HG03521 (cell line): Measurements from ENCODE around the gene PRSS35.
A peak's percentile ranks its signal among the peaks of the same experiment; 100 is the strongest.
"Not testable (repeated sequence)": the region's sequence is repeated elsewhere in the genome, so short reads cannot be mapped to it uniquely, and the experiment has no call there.

Experiments used
- ATAC-seq: cut with Tn5 transposase; IDR thresholded peaks from one replicate; pipeline ENCODE4 v1.9.1; 2021; ENCODE audit warnings: mild to moderate bottlenecking, moderate library complexity; ENCODE audit not compliant: unreplicated experiment

Gene PRSS35

DNA sequence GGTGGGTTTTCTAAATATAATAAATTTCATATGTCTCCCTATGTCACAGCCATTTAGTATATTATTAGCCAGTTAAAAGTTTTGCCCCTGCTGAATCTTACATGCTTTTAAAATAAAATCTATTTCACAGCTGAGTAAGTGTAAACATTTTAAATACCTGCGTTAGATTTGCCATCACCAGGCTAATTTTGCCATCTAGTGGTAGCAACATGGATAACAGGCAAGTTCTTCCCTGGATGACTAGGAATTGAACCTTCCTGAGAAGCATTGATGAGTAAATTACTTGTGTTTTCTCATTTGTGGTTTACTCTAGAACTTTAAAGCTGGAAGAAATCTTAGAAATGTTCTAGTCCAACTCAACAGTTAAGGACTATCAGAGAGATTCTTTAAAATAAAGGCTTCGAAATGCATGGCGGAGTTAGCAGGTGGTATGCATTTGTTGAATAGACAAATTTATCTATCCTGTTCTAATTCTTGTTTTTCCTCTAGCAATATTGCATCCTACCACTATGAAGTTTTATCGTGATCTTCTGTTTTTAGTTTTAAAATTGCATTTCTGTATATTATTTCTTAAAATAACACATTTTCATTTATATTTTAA is 2.6 kb downstream of the PRSS35 start:
- ATAC-seq = no peak

GRCh38 chr6:83517500-83517899 is 5.2 kb downstream of the PRSS35 start:
- no peak for ATAC-seq

DNA sequence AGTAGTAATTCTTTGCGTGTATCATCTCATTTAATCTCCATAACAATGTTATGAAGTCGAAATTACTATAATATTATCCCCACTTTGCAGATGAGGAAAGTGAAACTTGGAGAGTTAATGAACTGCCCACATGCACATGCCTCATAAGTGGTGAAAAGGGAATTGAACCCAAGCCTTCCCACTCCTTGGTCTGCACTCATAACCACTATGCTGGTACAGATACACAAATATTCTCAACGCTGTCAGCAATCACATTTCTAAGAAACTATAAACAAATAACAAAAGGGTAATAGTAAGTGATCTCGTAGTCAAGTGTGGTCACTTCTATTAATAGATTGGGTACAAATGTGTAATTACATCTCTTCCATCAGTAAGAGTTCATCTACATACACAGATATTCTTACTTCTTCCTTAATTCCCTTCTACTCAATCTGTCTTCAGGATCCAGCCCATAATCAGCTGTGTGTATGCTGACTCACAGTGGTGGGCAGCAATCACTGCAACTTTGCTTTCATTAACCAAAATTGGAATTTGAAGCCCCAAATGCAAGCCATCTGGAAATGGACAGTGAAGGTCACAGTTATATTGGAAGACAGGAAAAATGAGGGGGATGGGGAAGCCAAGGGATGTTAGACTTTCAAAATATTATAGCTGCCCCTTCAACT is 6.6 kb downstream of the PRSS35 start:
- ATAC-seq = no peak

DNA sequence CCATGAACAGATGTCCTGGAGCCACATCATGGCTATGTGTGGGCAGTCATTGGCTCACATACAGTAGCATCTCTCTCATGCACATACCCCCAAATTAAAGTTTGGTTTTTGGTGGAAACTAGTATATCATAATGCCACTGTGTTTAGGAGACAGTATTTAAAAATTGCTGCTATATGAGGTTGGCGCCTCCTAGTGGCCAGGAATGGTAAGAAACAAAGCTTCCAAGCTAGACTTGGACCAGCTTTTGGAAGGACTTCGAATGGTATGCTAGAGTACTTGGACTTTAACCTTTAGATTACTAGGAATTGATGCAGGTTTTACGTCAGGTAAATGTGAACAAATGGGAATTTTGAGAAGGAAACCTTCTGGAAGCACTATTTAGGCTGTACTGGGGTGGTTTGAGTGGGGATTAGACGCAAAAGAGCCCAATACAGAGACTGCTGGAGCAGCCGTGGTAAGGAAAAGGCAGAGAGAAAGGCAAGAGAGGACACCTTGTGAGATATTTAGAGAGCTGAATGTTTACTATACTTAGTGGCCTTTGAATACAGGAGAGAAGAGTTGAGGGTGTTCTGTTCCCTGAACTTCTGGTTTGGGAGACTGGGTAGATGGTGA is 23.8 kb downstream of the PRSS35 start:
- peak; percentile 51 for ATAC-seq

GRCh38 chr6:83536647-83537589 is 24.6 kb downstream of the PRSS35 start:
- ATAC-seq = no peak

- ATAC-seq = no peak
Measured at GRCh38 chr6:83539678-83540077, 27.3 kb downstream of the PRSS35 start.

GRCh38 chr6:83546636-83547035 is 34.3 kb downstream of the PRSS35 start:
- no peak for ATAC-seq

DNA sequence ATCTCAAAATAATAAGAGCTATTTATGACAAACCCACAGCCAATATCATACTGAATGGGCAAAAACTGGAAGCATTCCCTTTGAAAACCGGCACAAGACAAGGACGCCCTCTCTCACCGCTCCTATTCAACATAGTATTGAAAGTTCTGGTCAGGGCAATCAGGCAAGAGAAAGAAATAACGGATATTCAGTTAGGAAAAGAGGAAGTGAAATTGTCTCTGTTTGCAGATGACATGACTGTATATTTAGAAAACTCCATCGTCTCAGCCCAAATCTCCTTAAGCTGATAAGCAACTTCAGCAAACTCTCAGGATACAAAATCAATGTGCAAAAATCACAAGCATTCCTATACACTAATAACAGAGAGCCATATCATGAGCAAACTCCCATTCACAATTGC is 38.1 kb downstream of the PRSS35 start:
- ATAC-seq = not testable (repeated sequence)

- ATAC-seq = not testable (repeated sequence)
Measured at GRCh38 chr6:83551748-83552147, 39.4 kb downstream of the PRSS35 start.

GRCh38 chr6:83556871-83557270 is 44.5 kb downstream of the PRSS35 start:
- ATAC-seq = no peak

DNA sequence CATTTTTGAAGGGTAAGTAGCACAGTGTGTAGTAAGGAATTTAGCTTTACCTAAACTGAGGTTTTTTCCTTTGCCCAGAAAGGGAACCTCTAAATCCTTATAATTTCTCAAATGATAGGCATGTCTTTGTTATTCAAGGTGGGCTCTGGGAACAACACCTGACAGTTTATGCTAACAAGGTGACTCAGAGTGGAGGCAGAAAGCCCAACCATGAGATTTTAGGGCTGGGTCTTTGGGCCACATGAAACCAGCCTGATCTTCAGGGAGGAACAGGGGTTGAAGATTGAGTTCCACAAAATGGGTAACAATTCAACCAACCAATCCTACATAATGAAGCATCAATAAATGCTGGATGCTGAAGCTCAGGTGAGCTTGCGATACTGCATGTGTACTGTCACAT is 46.6 kb downstream of the PRSS35 start:
- ATAC-seq = no peak

DNA sequence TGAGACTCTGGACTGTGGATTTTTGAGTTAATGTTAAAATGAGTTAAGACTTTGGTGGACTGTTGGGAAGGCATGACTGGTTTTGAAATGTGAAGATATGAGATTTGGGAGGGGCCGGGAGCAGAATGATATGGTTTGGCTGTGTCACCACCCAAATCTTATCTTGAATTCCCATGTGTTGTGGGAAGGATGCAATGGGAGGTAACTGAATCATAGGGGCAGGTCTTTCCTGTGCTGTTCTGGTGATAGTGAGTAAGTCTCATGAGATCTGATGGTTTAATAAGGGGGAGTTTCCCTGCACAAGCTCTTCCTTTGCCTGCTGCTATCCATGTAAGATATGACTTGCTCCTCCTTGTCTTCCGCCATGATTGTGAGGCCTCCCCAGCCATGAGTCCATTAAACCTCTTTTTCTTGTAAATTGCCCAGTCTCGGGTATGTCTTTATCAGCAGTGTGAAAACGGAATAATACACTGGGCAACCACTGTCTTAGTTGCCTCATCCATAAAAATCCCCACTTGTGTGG is 59.4 kb downstream of the PRSS35 start:
- not testable (repeated sequence) for ATAC-seq

GRCh38 chr6:83574783-83575182 is 62.4 kb downstream of the PRSS35 start:
- no peak for ATAC-seq
